SK-MEL-5 (cell line): ENCODE data around the gene TBC1D2B. TPM values are rescaled to one million over a fixed set of nuclear protein-coding genes. Genes with fewer than 3 reads are reported as not detected.
A peak's percentile ranks its signal among the peaks of the same experiment; 100 is the strongest.
"Not testable (repeated sequence)": the region's sequence is repeated elsewhere in the genome, so short reads cannot be mapped to it uniquely, and the experiment has no call there.

ENCODE experiments used
- DNase-seq: peaks from one replicate; pipeline ENCODE4 v3.0.0-alpha.2; 2016; ENCODE audit warnings: low read depth, low spot score
- in situ Hi-C: cut with HindIII; loops from 2 replicates; pipeline ENCODE4 v1.10.0; 2016; ENCODE audit warnings: low sequenced_read_pairs, high pct_unique_total_duplicates, low pct_unique_long_range_greater_than_20kb
- total RNA-seq: library from RNA; depleted of rRNA; stranded (reverse); fragments of >200 nt; shearing (Covaris generic); gene quantifications from 2 replicates; pipeline ENCODE4 v1.2.3, GENCODE V29; 2014

TBC1D2B gene
- total RNA-seq, 1 experiment from 2014 or later, result 16.8 TPM

GRCh38 chr15:78001656-78002055 lies 75.9 kb downstream of the TBC1D2B start:
- in situ Hi-C loops, result no loop called here

GRCh38 chr15:78000927-78001249 lies 76.6 kb downstream of the TBC1D2B start:
- DNase-seq, result no peak
- in situ Hi-C loops, result no loop called here

More at GRCh38 chr15:78001656-78002055, 75.9 kb downstream of the TBC1D2B start:
- DNase-seq, result no peak

GRCh38 chr15:78000091-78000926 lies 77.2 kb downstream of the TBC1D2B start:
- in situ Hi-C loops, result no loop called here
- DNase-seq, result peak; percentile 87

- in situ Hi-C loops, result no loop called here
- no peak for DNase-seq
These were observed 78.0 kb downstream of the TBC1D2B start for GRCh38 chr15:77999486-77999885.

- DNase-seq, result no peak
- in situ Hi-C loops, result no loop called here
These were observed 78.9 kb downstream of the TBC1D2B start for GRCh38 chr15:77998592-77998991.

GRCh38 chr15:77997761-77998554 lies 79.6 kb downstream of the TBC1D2B start:
- in situ Hi-C loops, result not testable (repeated sequence)

GRCh38 chr15:77997221-77997620 lies 80.3 kb downstream of the TBC1D2B start:
- DNase-seq, in situ Hi-C loops: not testable (repeated sequence)

More at GRCh38 chr15:77997761-77998554, 79.6 kb downstream of the TBC1D2B start:
- not testable (repeated sequence) for DNase-seq

- DNase-seq, result not testable (repeated sequence)
These were observed 80.8 kb downstream of the TBC1D2B start for GRCh38 chr15:77996713-77997171.

GRCh38 chr15:77996226-77996625 lies 81.3 kb downstream of the TBC1D2B start:
- DNase-seq, in situ Hi-C loops: not testable (repeated sequence)

More at GRCh38 chr15:77996713-77997171, 80.8 kb downstream of the TBC1D2B start:
- in situ Hi-C loops, result not testable (repeated sequence)

- DNase-seq, in situ Hi-C loops: not testable (repeated sequence)
These were observed 82.0 kb downstream of the TBC1D2B start for GRCh38 chr15:77995537-77995918.

GRCh38 chr15:77994893-77995536 lies 82.5 kb downstream of the TBC1D2B start:
- DNase-seq, result peak; percentile 19

GRCh38 chr15:77993970-77994693 lies 83.4 kb downstream of the TBC1D2B start:
- peak; percentile 89 for DNase-seq
- in situ Hi-C loops, result not testable (repeated sequence)

More at GRCh38 chr15:77994893-77995536, 82.5 kb downstream of the TBC1D2B start:
- in situ Hi-C loops, result not testable (repeated sequence)

GRCh38 chr15:77993374-77993911 lies 84.1 kb downstream of the TBC1D2B start:
- no peak for DNase-seq
- in situ Hi-C loops, result no loop called here

GRCh38 chr15:77992356-77993222 lies 84.9 kb downstream of the TBC1D2B start:
- no peak for DNase-seq
- in situ Hi-C loops, result no loop called here

GRCh38 chr15:77991658-77992201 lies 85.8 kb downstream of the TBC1D2B start:
- not testable (repeated sequence) for DNase-seq

GRCh38 chr15:77991029-77991406 lies 86.5 kb downstream of the TBC1D2B start:
- in situ Hi-C loops, result no loop called here
- DNase-seq, result no peak

More at GRCh38 chr15:77991658-77992201, 85.8 kb downstream of the TBC1D2B start:
- in situ Hi-C loops, result not testable (repeated sequence)
